HFFc6 (cell line): ENCODE results near the gene ASTN2. TPM values are rescaled to one million over a fixed set of nuclear protein-coding genes. Genes with fewer than 3 reads are reported as not detected.
A peak's percentile ranks its signal among the peaks of the same experiment; 100 is the strongest.

Experiments used
- DNase-seq: peaks from one replicate; pipeline ENCODE4 v3.0.0-alpha.2; 2018
- H3K27ac Mint-ChIP-seq: 2 replicates; pipeline ENCODE4 v1.8.0; 2020; ENCODE audit warnings: mild to moderate bottlenecking, mixed read lengths
- H3K27me3 Mint-ChIP-seq: 2 replicates; pipeline ENCODE4 v1.8.0; 2021; ENCODE audit warnings: mild to moderate bottlenecking, moderate library complexity, mixed read lengths; ENCODE audit not compliant: insufficient read depth
- H3K36me3 Mint-ChIP-seq: 2 replicates; pipeline ENCODE4 v1.8.0; 2021; ENCODE audit warnings: low read depth, mixed read lengths
- H3K4me1 Mint-ChIP-seq: 2 replicates; pipeline ENCODE4 v1.8.0; 2020; ENCODE audit warnings: low read depth, mixed read lengths
- H3K4me3 Mint-ChIP-seq: 2 replicates; pipeline ENCODE4 v1.8.0; 2020; ENCODE audit warnings: mild to moderate bottlenecking, moderate library complexity, mixed read lengths
- H3K9me3 Mint-ChIP-seq: 2 replicates; pipeline ENCODE4 v1.8.0; 2020; ENCODE audit warnings: mild to moderate bottlenecking, mixed read lengths
- total RNA-seq, 6 experiments: library from RNA; stranded (reverse); fragmentation: NEBNext Ultra II Directional; extraction: Animal tissue kit (Norgen Biotek cat#: 25700); gene quantifications; 2 replicates in 1 of 6; 3 replicates in 5 of 6; pipeline ENCODE4 v1.2.3, GENCODE V29; 2021
- TF ChIP-seq, protein P1 (sequence below): fragments of 200-600 bp; sonication (generic); IDR thresholded peaks from 2 replicates; pipeline ENCODE4 v1.5.0; 2021; ENCODE audit warnings: antibody characterized with exemption, mild to moderate bottlenecking

Gene ASTN2
- total RNA-seq, 6 experiments from 2014 or later: 7.3 to 9.7 (median 8.3) TPM

- peaks cover 1% of the 10 kb centered on the region; the same call in 1 of the 2 replicates for H3K27me3 Mint-ChIP-seq
- H3K27ac Mint-ChIP-seq: no peak overlapping the region
- DNase-seq: no peak
- H3K4me1 Mint-ChIP-seq: peaks cover 29% of the 10 kb centered on the region
- H3K4me3 Mint-ChIP-seq: no peak overlapping the region
- TF ChIP-seq, protein P1, sequence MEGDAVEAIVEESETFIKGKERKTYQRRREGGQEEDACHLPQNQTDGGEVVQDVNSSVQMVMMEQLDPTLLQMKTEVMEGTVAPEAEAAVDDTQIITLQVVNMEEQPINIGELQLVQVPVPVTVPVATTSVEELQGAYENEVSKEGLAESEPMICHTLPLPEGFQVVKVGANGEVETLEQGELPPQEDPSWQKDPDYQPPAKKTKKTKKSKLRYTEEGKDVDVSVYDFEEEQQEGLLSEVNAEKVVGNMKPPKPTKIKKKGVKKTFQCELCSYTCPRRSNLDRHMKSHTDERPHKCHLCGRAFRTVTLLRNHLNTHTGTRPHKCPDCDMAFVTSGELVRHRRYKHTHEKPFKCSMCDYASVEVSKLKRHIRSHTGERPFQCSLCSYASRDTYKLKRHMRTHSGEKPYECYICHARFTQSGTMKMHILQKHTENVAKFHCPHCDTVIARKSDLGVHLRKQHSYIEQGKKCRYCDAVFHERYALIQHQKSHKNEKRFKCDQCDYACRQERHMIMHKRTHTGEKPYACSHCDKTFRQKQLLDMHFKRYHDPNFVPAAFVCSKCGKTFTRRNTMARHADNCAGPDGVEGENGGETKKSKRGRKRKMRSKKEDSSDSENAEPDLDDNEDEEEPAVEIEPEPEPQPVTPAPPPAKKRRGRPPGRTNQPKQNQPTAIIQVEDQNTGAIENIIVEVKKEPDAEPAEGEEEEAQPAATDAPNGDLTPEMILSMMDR: no peak
- peaks cover 34% of the 10 kb centered on the region for H3K36me3 Mint-ChIP-seq
- H3K9me3 Mint-ChIP-seq: no peaks in the 10 kb centered on the region
These were observed 1020.8 kb downstream of the ASTN2 start for GRCh38 chr9:116394070-116394469.

GRCh38 chr9:116393198-116393597, 1021.7 kb downstream of the ASTN2 start:
- DNase-seq: no peak
- Mint-ChIP-seq H3K36me3 (peaks cover 36% of the 10 kb centered on the region), H3K4me1 (peaks cover 36% of the 10 kb centered on the region), H3K27ac (no peak overlapping the region), H3K9me3 (no peaks in the 10 kb centered on the region), H3K27me3 (peaks cover 1% of the 10 kb centered on the region; the same call in 1 of the 2 replicates), H3K4me3 (no peak overlapping the region)
- TF ChIP-seq, protein P1: no peak

- peak; percentile 77 for DNase-seq
- TF ChIP-seq, protein P1: no peak
- Mint-ChIP-seq H3K27me3 (peaks cover 1% of the 10 kb centered on the region; the same call in 1 of the 2 replicates), H3K27ac (peak overlapping the region; percentile 46), H3K36me3 (peaks cover 34% of the 10 kb centered on the region), H3K4me1 (peaks cover 43% of the 10 kb centered on the region), H3K9me3 (no peaks in the 10 kb centered on the region), H3K4me3 (no peak overlapping the region; the same call in 1 of the 2 replicates)
These were observed 1023.5 kb downstream of the ASTN2 start for GRCh38 chr9:116391306-116391900.

DNA sequence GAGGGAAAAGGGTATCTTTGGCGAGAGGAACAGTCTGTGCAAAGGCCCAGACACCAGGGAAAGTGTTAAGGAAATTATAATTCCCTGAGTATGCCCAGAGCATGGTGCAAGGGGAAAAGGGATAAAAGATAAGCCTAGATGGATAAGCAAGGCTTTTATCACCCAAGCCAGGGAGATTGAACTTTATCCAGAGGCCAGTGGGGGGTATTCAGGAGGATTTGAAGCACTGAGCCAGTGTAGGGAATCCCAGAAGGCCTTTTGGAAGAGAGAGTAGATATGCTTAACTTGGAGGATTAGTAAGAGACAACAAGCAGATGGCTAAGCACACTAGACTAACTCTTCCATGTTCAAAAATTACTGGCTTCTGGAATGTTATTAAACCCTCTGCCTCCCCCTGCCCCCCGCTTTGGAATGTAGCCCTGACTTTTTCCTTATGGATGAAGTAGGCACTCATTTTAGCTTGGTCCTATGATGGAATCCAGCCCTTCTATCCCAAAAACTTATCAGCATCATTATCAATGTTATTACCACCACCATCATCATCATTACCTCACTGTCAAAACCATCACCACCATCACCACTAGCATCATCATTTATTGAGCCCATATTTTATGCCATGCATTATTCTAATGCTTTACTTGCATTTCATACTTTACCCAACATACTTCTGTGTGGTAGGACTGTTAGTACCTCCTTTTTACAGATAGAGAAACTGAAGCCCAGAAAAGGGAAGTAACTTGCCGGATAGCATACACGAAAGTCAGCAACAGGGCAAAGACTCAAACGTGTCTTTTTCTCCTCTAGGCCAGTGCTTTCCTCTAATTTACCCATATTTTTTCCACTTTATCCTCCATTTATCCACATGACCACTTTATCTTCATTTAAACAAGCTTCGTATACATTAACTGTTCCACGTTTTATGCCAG, 1024.3 kb downstream of the ASTN2 start:
- TF ChIP-seq, protein P1: no peak
- Mint-ChIP-seq H3K27ac (peak overlapping the region; percentile 46), H3K36me3 (peaks cover 38% of the 10 kb centered on the region), H3K4me1 (peaks cover 43% of the 10 kb centered on the region), H3K4me3 (no peak overlapping the region; the same call in 1 of the 2 replicates), H3K27me3 (peaks cover 1% of the 10 kb centered on the region; the same call in 1 of the 2 replicates), H3K9me3 (no peaks in the 10 kb centered on the region)
- DNase-seq: no peak

- H3K27ac Mint-ChIP-seq: no peak overlapping the region
These were observed 1025.1 kb downstream of the ASTN2 start for GRCh38 chr9:116389541-116390302.

More at GRCh38 chr9:116389541-116390302, 1025.1 kb downstream of the ASTN2 start:
- Mint-ChIP-seq H3K27me3 (peaks cover 1% of the 10 kb centered on the region; the same call in 1 of the 2 replicates), H3K9me3 (no peaks in the 10 kb centered on the region), H3K4me1 (peaks cover 43% of the 10 kb centered on the region), H3K36me3 (peaks cover 43% of the 10 kb centered on the region), H3K4me3 (no peak overlapping the region)
- TF ChIP-seq, protein P1: no peak
- DNase-seq: no peak
